Measurements from ENCODE around the gene MRPS2. TPM values are rescaled to one million over a fixed set of nuclear protein-coding genes. Genes with fewer than 3 reads are reported as not detected.
"Not testable (repeated sequence)": the region's sequence is repeated elsewhere in the genome, so short reads cannot be mapped to it uniquely, and the experiment has no call there.

The MRPS2 gene
- total RNA-seq, 8 experiments from 2014 or later: 25.0 to 96.4 (median 37.9) TPM

GRCh38 chr9:135526730-135527571 is 26.5 kb downstream of the MRPS2 start:
- no peak overlapping the region for H3K27ac ChIP-seq
- in situ Hi-C loops (cut with MboI; ENCODE audit: low pct_unique_long_range_greater_than_20kb in 2 of 9, low sequenced_read_pairs in 9 of 9, unreplicated experiment in 9 of 9): no loop called here
- ATAC-seq (replicated peaks in 6 of 8): peak in 3 of 8 experiments; percentile 13 to 39 (median 25)
- no peak overlapping the region for H3K4me3 ChIP-seq
- WGBS, 10 experiments: 57 to 100% (median 80%) methylated on average over 1 to 10 of the region's 30 CpGs; no CpG with 5 or more reads in 2 of the 10 experiments
- peaks cover 0 to 6% of the 10 kb centered on the region in 2 donors for H3K4me1 ChIP-seq (replicated peaks in 1 of 2)

GRCh38 chr9:135528842-135529435 is 28.5 kb downstream of the MRPS2 start:
- H3K27ac ChIP-seq; ATAC-seq (replicated peaks in 6 of 8); H3K4me3 ChIP-seq; H3K4me1 ChIP-seq (replicated peaks in 1 of 2); in situ Hi-C loops (cut with MboI; ENCODE audit: low pct_unique_long_range_greater_than_20kb in 2 of 9, low sequenced_read_pairs in 9 of 9, unreplicated experiment in 9 of 9): not testable (repeated sequence)
- WGBS, 10 experiments: 78 to 100% (median 92%) methylated on average over 5 to 10 of the region's 10 CpGs

GRCh38 chr9:135530146-135530545 is 29.7 kb downstream of the MRPS2 start:
- in situ Hi-C loops (cut with MboI; ENCODE audit: low pct_unique_long_range_greater_than_20kb in 2 of 9, low sequenced_read_pairs in 9 of 9, unreplicated experiment in 9 of 9): no loop called here
- no peak overlapping the region for H3K27ac ChIP-seq
- no peak overlapping the region for H3K4me3 ChIP-seq
- 15 to 75% (median 63%) methylated on average over 2 to 3 of the region's 5 CpGs; no CpG with 5 or more reads in 3 of the 10 experiments for WGBS, 10 experiments
- no peak for ATAC-seq (replicated peaks in 6 of 8)
- no peaks in the 10 kb centered on the region for H3K4me1 ChIP-seq (replicated peaks in 1 of 2)

- in situ Hi-C loops (cut with MboI; ENCODE audit: low pct_unique_long_range_greater_than_20kb in 2 of 9, low sequenced_read_pairs in 9 of 9, unreplicated experiment in 9 of 9): no loop called here
- 50 to 100% (median 83%) methylated on average over 1 to 7 of the region's 10 CpGs; no CpG with 5 or more reads in 4 of the 10 experiments for WGBS, 10 experiments
Observed at GRCh38 chr9:135531096-135531495, 30.6 kb downstream of the MRPS2 start.

GRCh38 chr9:135533113-135533512 is 32.6 kb downstream of the MRPS2 start:
- in situ Hi-C loops (cut with MboI; ENCODE audit: low pct_unique_long_range_greater_than_20kb in 2 of 9, low sequenced_read_pairs in 9 of 9, unreplicated experiment in 9 of 9): no loop called here
- 67 to 100% (median 100%) methylated on average over 1 to 3 of the region's 3 CpGs; no CpG with 5 or more reads in 1 of the 10 experiments for WGBS, 10 experiments
- no peak for ATAC-seq (replicated peaks in 6 of 8)
- no peak overlapping the region for H3K27ac ChIP-seq
- no peaks in the 10 kb centered on the region for H3K4me1 ChIP-seq (replicated peaks in 1 of 2)
- H3K4me3 ChIP-seq: no peak overlapping the region

More at GRCh38 chr9:135531096-135531495, 30.6 kb downstream of the MRPS2 start:
- H3K27ac ChIP-seq: no peak overlapping the region
- ATAC-seq (replicated peaks in 6 of 8): no peak
- no peaks in the 10 kb centered on the region for H3K4me1 ChIP-seq (replicated peaks in 1 of 2)
- no peak overlapping the region for H3K4me3 ChIP-seq

GRCh38 chr9:135533674-135534073 is 33.2 kb downstream of the MRPS2 start:
- ATAC-seq (replicated peaks in 6 of 8): peak in 1 of 8 experiments; percentile 14
- Histone ChIP-seq H3K4me1 (replicated peaks in 1 of 2) (no peaks in the 10 kb centered on the region), H3K27ac (no peak overlapping the region), H3K4me3 (no peak overlapping the region)
- 40 to 100% (median 88%) methylated on average over 2 to 12 of the region's 12 CpGs; no CpG with 5 or more reads in 5 of the 10 experiments for WGBS, 10 experiments
- in situ Hi-C loops (cut with MboI; ENCODE audit: low pct_unique_long_range_greater_than_20kb in 2 of 9, low sequenced_read_pairs in 9 of 9, unreplicated experiment in 9 of 9): no loop called here

- ATAC-seq (replicated peaks in 6 of 8): peak in 7 of 8 experiments; percentile 32 to 96 (median 52)
- WGBS, 10 experiments: 0 to 71% (median 13%) methylated on average over 1 of the region's 10 CpGs; no CpG with 5 or more reads in 6 of the 10 experiments
- H3K4me3 ChIP-seq; H3K4me1 ChIP-seq (replicated peaks in 1 of 2); H3K27ac ChIP-seq; in situ Hi-C loops (cut with MboI; ENCODE audit: low pct_unique_long_range_greater_than_20kb in 2 of 9, low sequenced_read_pairs in 9 of 9, unreplicated experiment in 9 of 9): not testable (repeated sequence)
Observed at GRCh38 chr9:135534192-135534711, 33.8 kb downstream of the MRPS2 start.

GRCh38 chr9:135534826-135535225 is 34.3 kb downstream of the MRPS2 start:
- in situ Hi-C loops (cut with MboI; ENCODE audit: low pct_unique_long_range_greater_than_20kb in 2 of 9, low sequenced_read_pairs in 9 of 9, unreplicated experiment in 9 of 9); H3K27ac ChIP-seq; H3K4me3 ChIP-seq; H3K4me1 ChIP-seq (replicated peaks in 1 of 2): not testable (repeated sequence)
- ATAC-seq (replicated peaks in 6 of 8): peak in 1 of 8 experiments; percentile 16
- 100% methylated on average over 1 of the region's 4 CpGs; no CpG with 5 or more reads in 9 of the 10 experiments for WGBS, 10 experiments

GRCh38 chr9:135535631-135536030 is 35.1 kb downstream of the MRPS2 start:
- ATAC-seq (replicated peaks in 6 of 8); in situ Hi-C loops (cut with MboI; ENCODE audit: low pct_unique_long_range_greater_than_20kb in 2 of 9, low sequenced_read_pairs in 9 of 9, unreplicated experiment in 9 of 9); H3K4me3 ChIP-seq; H3K4me1 ChIP-seq (replicated peaks in 1 of 2); H3K27ac ChIP-seq: not testable (repeated sequence)
- WGBS, 10 experiments: 66 to 92% methylated on average over 2 to 7 of the region's 13 CpGs; no CpG with 5 or more reads in 8 of the 10 experiments

- ATAC-seq (replicated peaks in 6 of 8): no peak
- Histone ChIP-seq H3K4me1 (replicated peaks in 1 of 2) (no peaks in the 10 kb centered on the region), H3K27ac (no peak overlapping the region), H3K4me3 (no peak overlapping the region)
- WGBS, 10 experiments: 0 to 93% (median 60%) methylated on average over 1 to 4 of the region's 8 CpGs; no CpG with 5 or more reads in 3 of the 10 experiments
- in situ Hi-C loops (cut with MboI; ENCODE audit: low pct_unique_long_range_greater_than_20kb in 2 of 9, low sequenced_read_pairs in 9 of 9, unreplicated experiment in 9 of 9): no loop called here
Observed at GRCh38 chr9:135536216-135536615, 35.7 kb downstream of the MRPS2 start.

- H3K4me3 ChIP-seq; H3K4me1 ChIP-seq (replicated peaks in 1 of 2); H3K27ac ChIP-seq; in situ Hi-C loops (cut with MboI; ENCODE audit: low pct_unique_long_range_greater_than_20kb in 2 of 9, low sequenced_read_pairs in 9 of 9, unreplicated experiment in 9 of 9): not testable (repeated sequence)
- 33 to 86% (median 71%) methylated on average over 1 to 8 of the region's 8 CpGs; no CpG with 5 or more reads in 2 of the 10 experiments for WGBS, 10 experiments
- peak in 2 of 8 experiments; percentile 25 to 84 for ATAC-seq (replicated peaks in 6 of 8)
Observed at GRCh38 chr9:135543262-135543894, 42.9 kb downstream of the MRPS2 start.

GRCh38 chr9:135544981-135545635 is 44.6 kb downstream of the MRPS2 start:
- no peak for ATAC-seq (replicated peaks in 6 of 8)
- H3K27ac ChIP-seq: no peak overlapping the region
- H3K4me1 ChIP-seq (replicated peaks in 1 of 2): no peaks in the 10 kb centered on the region
- 49 to 100% (median 72%) methylated on average over 1 to 12 of the region's 18 CpGs; no CpG with 5 or more reads in 3 of the 10 experiments for WGBS, 10 experiments
- in situ Hi-C loops (cut with MboI; ENCODE audit: low pct_unique_long_range_greater_than_20kb in 2 of 9, low sequenced_read_pairs in 9 of 9, unreplicated experiment in 9 of 9): no loop called here
- no peak overlapping the region for H3K4me3 ChIP-seq

All from motor neuron (in vitro differentiated cells).